Keratinocyte (primary cell): ENCODE data around the gene S100A1. TPM values are rescaled to one million over a fixed set of nuclear protein-coding genes. Genes with fewer than 3 reads are reported as not detected.

Source experiments
- DNase-seq: peaks from one replicate; pipeline ENCODE4 v3.0.0-alpha.2; 2011; ENCODE audit warnings: low read depth, missing footprints, low spot score
- FAIRE-seq: peaks from 2 replicates; lab custom pipeline; 2011; peaks lifted over from hg19 to GRCh38; lab: Jason Lieb, UNC
- H2AFZ ChIP-seq: 2 replicates; pipeline ENCODE4 v1.6.0; 2012; ENCODE audit warnings: low read length, control low read depth, inconsistent platforms; ENCODE audit not compliant: control insufficient read depth
- H3K27ac ChIP-seq: 2 replicates; pipeline ENCODE4 v1.5.1; 2011; ENCODE audit warnings: low read length; ENCODE audit not compliant: control insufficient read depth, insufficient read depth
- H3K27me3 ChIP-seq: 3 replicates; pipeline ENCODE4 v1.6.0; 2011; ENCODE audit warnings: low read length; ENCODE audit not compliant: control insufficient read depth, insufficient read depth; ENCODE audit errors: extremely low read depth
- H3K36me3 ChIP-seq, 2 experiments: 2 replicates in 1 of 2; 3 replicates in 1 of 2; pipeline ENCODE4 v1.5.1; 2011; ENCODE audit warnings: low read length in 2 of 2, mild to moderate bottlenecking in 1 of 2; ENCODE audit not compliant: control insufficient read depth in 2 of 2, insufficient read depth in 2 of 2; ENCODE audit errors: extremely low read depth in 1 of 2
- H3K4me1 ChIP-seq: 3 replicates; pipeline ENCODE4 v1.5.1; 2011; ENCODE audit warnings: low read length; ENCODE audit not compliant: control insufficient read depth, insufficient read depth; ENCODE audit errors: extremely low read depth
- H3K4me2 ChIP-seq: 3 replicates; pipeline ENCODE4 v1.6.0; 2011; ENCODE audit warnings: low read depth, low read length; ENCODE audit not compliant: control insufficient read depth, insufficient read depth; ENCODE audit errors: extremely low read depth
- H3K4me3 ChIP-seq, 3 experiments: fragments of 200-600 bp in 1 of 3; sonication (generic) in 1 of 3; 2 replicates in 2 of 3; 3 replicates in 1 of 3; pipeline ENCODE4 v1.5.1; 2011 to 2016; ENCODE audit warnings: low read length in 3 of 3, mild to moderate bottlenecking in 3 of 3, control low read depth in 2 of 3, inconsistent platforms in 1 of 3, low read depth in 1 of 3, mixed read lengths in 1 of 3, mixed run types in 1 of 3, moderate library complexity in 1 of 3; ENCODE audit not compliant: control insufficient read depth in 2 of 3, insufficient read depth in 2 of 3; ENCODE audit errors: extremely low read depth in 1 of 3
- H3K79me2 ChIP-seq: 2 replicates; pipeline ENCODE4 v1.6.0; 2012; ENCODE audit warnings: low read length; ENCODE audit not compliant: control insufficient read depth, insufficient read depth
- H3K9ac ChIP-seq: 3 replicates; pipeline ENCODE4 v1.6.0; 2011; ENCODE audit warnings: low read length; ENCODE audit not compliant: control insufficient read depth, insufficient read depth; ENCODE audit errors: extremely low read depth
- H3K9me1 ChIP-seq: 3 replicates; pipeline ENCODE4 v1.6.0; 2011; ENCODE audit warnings: low read length; ENCODE audit not compliant: control insufficient read depth, insufficient read depth; ENCODE audit errors: extremely low read depth
- H3K9me3 ChIP-seq: 2 replicates; pipeline ENCODE4 v1.5.1; 2012; ENCODE audit warnings: low read depth, low read length; ENCODE audit not compliant: control insufficient read depth
- H4K20me1 ChIP-seq: 3 replicates; pipeline ENCODE4 v1.6.0; 2011; ENCODE audit warnings: low read length; ENCODE audit not compliant: control insufficient read depth, insufficient read depth; ENCODE audit errors: extremely low read depth
- CTCF ChIP-seq, 3 experiments: IDR thresholded peaks in 1 of 3; conservative IDR thresholded peaks in 1 of 3; optimal IDR thresholded peaks in 1 of 3; 2 replicates in 2 of 3; 3 replicates in 1 of 3; pipeline versions ENCODE3 to v1.5.1; 2011; ENCODE audit warnings: low read length in 3 of 3, mild to moderate bottlenecking in 3 of 3, moderate library complexity in 2 of 3, control low read depth in 1 of 3, inconsistent platforms in 1 of 3; ENCODE audit not compliant: insufficient read depth in 2 of 3; ENCODE audit errors: extremely low read depth in 1 of 3
- EZH2 ChIP-seq: IDR thresholded peaks from one replicate; pipeline ENCODE4 v1.6.1; 2012; ENCODE audit warnings: inconsistent platforms, mild to moderate bottlenecking, low read length, moderate library complexity
- dilution Hi-C: fragments of 300-500 bp; cut with MboI; formaldehyde crosslinking; loops from one replicate; pipeline ENCODE4 v1.7.0; 2020; ENCODE audit warnings: low sequenced_read_pairs; ENCODE audit not compliant: extremely low pct_ligation_motif_present
- polyA plus RNA-seq, 5 experiments: library from polyadenylated mRNA; depleted of rRNA in 3 of 5; stranded (reverse) in 3 of 5; stranded (forward) in 1 of 5; unstranded in 1 of 5; fragments of >200 nt; gene quantifications; 1 replicate in 1 of 5; 2 replicates in 3 of 5; 3 replicates in 1 of 5; pipeline versions ENCODE4 v1.2.1 to v1.2.3, GENCODE V29; 2011 to 2012; ENCODE audit warnings: missing spikeins in 2 of 5, low read depth in 1 of 5, low replicate concordance in 1 of 5

S100A1 gene
- polyA plus RNA-seq, 1 donor (not counting 4 experiments of a cell fraction or from before 2014, with no cell fraction given): 0.12 TPM

DNA sequence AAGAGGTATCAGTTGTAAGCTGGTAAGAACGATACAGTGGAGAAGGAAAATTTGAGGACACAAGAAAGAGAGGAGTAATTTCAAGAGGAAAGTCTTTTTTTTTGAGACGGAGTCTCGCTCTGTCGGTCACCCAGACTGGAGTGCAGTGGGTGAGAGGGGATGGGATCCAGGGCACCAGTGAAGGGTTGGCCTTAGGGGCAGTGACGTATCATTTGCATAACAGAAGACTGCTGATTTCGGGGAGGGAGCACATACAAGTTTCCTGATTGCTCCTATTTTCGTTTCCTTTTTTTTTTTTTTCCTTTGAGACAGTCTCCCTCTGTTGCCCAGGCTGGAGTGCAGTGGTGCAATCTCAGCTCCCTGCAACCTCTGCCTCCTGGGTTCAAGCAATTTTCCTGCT is 5.1 kb upstream of the S100A1 start:
- dilution Hi-C loops: no loop called here
- H3K79me2 ChIP-seq: peaks cover 17% of the 10 kb centered on the region
- FAIRE-seq (no peak), DNase-seq (no peak)
- H3K4me1 ChIP-seq: peaks cover 19% of the 10 kb centered on the region
- no peak overlapping the region for H3K4me3 ChIP-seq
- H3K9me3 ChIP-seq: no peaks in the 10 kb centered on the region
- no peak for TF ChIP-seq EZH2
- no peak for TF ChIP-seq CTCF (optimal IDR thresholded peaks at IDR 0.05 in 1 of 3, IDR thresholded peaks at IDR 0.05 in 1 of 3, conservative IDR thresholded peaks at IDR 0.05 in 1 of 3; ENCODE audit: extremely low read depth in 1 of 3, insufficient read depth in 2 of 3, low read length in 3 of 3)
- H3K36me3 ChIP-seq: peaks cover 13 to 28% of the 10 kb centered on the region in 2 experiments
- peaks cover 6% of the 10 kb centered on the region for H3K9me1 ChIP-seq
- no peaks in the 10 kb centered on the region for H4K20me1 ChIP-seq
- H2AFZ ChIP-seq: no peak overlapping the region
- no peak overlapping the region for H3K4me2 ChIP-seq
- no peaks in the 10 kb centered on the region for H3K27me3 ChIP-seq
- no peak overlapping the region for H3K27ac ChIP-seq
- no peak overlapping the region for H3K9ac ChIP-seq

DNA sequence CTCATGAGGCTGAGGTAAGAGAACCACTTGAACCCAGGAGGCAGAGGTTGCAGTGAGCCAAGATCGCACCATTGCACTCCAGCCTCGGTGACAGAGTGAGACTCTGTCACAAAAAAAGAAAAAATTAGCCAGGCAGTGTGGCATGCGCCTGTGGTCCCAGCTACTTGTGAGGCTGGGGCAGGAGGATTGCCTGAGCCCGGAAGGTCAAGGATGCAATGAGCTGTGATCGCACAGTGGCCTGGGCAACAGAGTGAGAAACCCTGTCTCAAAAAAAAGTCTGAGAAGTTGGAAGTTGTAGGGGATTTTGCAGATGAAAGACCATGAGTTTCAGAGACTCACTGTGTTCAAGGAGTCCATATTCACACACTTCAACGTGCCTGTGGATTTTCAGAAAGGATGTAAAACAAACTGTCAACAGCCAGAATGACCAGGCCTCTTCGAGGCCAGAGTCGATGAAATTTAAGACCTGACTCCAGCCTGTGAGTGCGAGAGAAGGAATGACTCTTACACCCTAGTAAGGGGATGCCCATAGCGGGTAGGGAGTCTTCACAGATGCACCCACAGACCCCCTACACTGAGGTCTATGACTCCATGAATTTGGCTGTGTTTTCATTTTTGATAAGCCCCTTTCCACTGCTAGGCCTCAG is 3.1 kb upstream of the S100A1 start:
- DNase-seq (no peak), FAIRE-seq (no peak)
- peaks cover 6% of the 10 kb centered on the region for H3K9me1 ChIP-seq
- dilution Hi-C loops: no loop called here
- no peak overlapping the region for H3K4me3 ChIP-seq
- H3K27me3 ChIP-seq: no peaks in the 10 kb centered on the region
- no peak for TF ChIP-seq EZH2
- TF ChIP-seq CTCF (optimal IDR thresholded peaks at IDR 0.05 in 1 of 3, IDR thresholded peaks at IDR 0.05 in 1 of 3, conservative IDR thresholded peaks at IDR 0.05 in 1 of 3; ENCODE audit: extremely low read depth in 1 of 3, insufficient read depth in 2 of 3, low read length in 3 of 3): no peak
- H3K4me2 ChIP-seq: no peak overlapping the region
- peaks cover 11 to 22% of the 10 kb centered on the region in 2 experiments for H3K36me3 ChIP-seq
- H3K9me3 ChIP-seq: no peaks in the 10 kb centered on the region
- no peak overlapping the region for H3K27ac ChIP-seq
- H4K20me1 ChIP-seq: no peaks in the 10 kb centered on the region
- H3K4me1 ChIP-seq: peaks cover 19% of the 10 kb centered on the region
- H2AFZ ChIP-seq: no peak overlapping the region
- H3K9ac ChIP-seq: no peak overlapping the region
- peaks cover 17% of the 10 kb centered on the region for H3K79me2 ChIP-seq
